ENCODE data around the gene NINL. TPM values are rescaled to one million over a fixed set of nuclear protein-coding genes. Genes with fewer than 3 reads are reported as not detected.

Gene NINL
- total and polyA plus RNA-seq, 4 experiments from 2014 or later: 0.36 to 4.0 (median 3.4) TPM; not detected in 1

GRCh38 chr20:25464501-25465242, 120.7 kb downstream of the NINL start:
- H3K27ac ChIP-seq (ENCODE audit: low read depth, low read length): no peak overlapping the region
- H3K9me3 Mint-ChIP-seq: no peaks in the 10 kb centered on the region
- no peak overlapping the region for H3K4me3 ChIP-seq (ENCODE audit: low read length in 2 of 2)
- DNase-seq: no peak
- H3K36me3 Mint-ChIP-seq: no peaks in the 10 kb centered on the region
- ChIA-PET POLR2A (ENCODE audit: partially characterized antibody) (no interaction called here), CTCF (ENCODE audit: partially characterized antibody) (no interaction called here)
- H3K27me3 ChIP-seq (ENCODE audit: insufficient read depth, low read length): no peaks in the 10 kb centered on the region
- H3K4me1 ChIP-seq (ENCODE audit: insufficient read depth, low read length): no peaks in the 10 kb centered on the region
- no peaks in the 10 kb centered on the region for H3K27me3 Mint-ChIP-seq
- peaks cover 0 to 2% (median under 1%) of the 10 kb centered on the region in 4 donors for H3K4me1 Mint-ChIP-seq
- intact Hi-C loops (cut with micrococcal nuclease): no loop called here
- no peak overlapping the region for H3K27ac Mint-ChIP-seq
- H3K36me3 ChIP-seq (ENCODE audit: insufficient read depth, low read length): no peaks in the 10 kb centered on the region
- H3K9me3 ChIP-seq (ENCODE audit: control insufficient read depth in 1 of 2, low read length in 2 of 2): no peaks in the 10 kb centered on the region
- no peak overlapping the region for H3K4me3 Mint-ChIP-seq

GRCh38 chr20:25461786-25462545, 123.4 kb downstream of the NINL start:
- Mint-ChIP-seq H3K4me3 (no peak overlapping the region), H3K9me3 (no peaks in the 10 kb centered on the region), H3K27ac (peak overlapping the region in 1 of 7 donors; percentile 9), H3K27me3 (no peaks in the 10 kb centered on the region), H3K4me1 (no peaks in the 10 kb centered on the region), H3K36me3 (no peaks in the 10 kb centered on the region)
- POLR2A ChIA-PET (ENCODE audit: partially characterized antibody): no interaction called here
- Histone ChIP-seq H3K4me3 (ENCODE audit: low read length in 2 of 2) (no peak overlapping the region), H3K27ac (ENCODE audit: low read depth, low read length) (no peak overlapping the region), H3K4me1 (ENCODE audit: insufficient read depth, low read length) (no peaks in the 10 kb centered on the region), H3K9me3 (ENCODE audit: control insufficient read depth in 1 of 2, low read length in 2 of 2) (no peaks in the 10 kb centered on the region), H3K27me3 (ENCODE audit: insufficient read depth, low read length) (no peaks in the 10 kb centered on the region), H3K36me3 (ENCODE audit: insufficient read depth, low read length) (no peaks in the 10 kb centered on the region)
- CTCF ChIA-PET (ENCODE audit: partially characterized antibody): no interaction called here
- intact Hi-C loops (cut with micrococcal nuclease): no loop called here
- DNase-seq: no peak

- Histone ChIP-seq H3K36me3 (ENCODE audit: insufficient read depth, low read length) (no peaks in the 10 kb centered on the region), H3K9me3 (ENCODE audit: control insufficient read depth in 1 of 2, low read length in 2 of 2) (no peaks in the 10 kb centered on the region), H3K27me3 (ENCODE audit: insufficient read depth, low read length) (no peaks in the 10 kb centered on the region), H3K27ac (ENCODE audit: low read depth, low read length) (no peak overlapping the region), H3K4me3 (ENCODE audit: low read length in 2 of 2) (no peak overlapping the region), H3K4me1 (ENCODE audit: insufficient read depth, low read length) (no peaks in the 10 kb centered on the region)
- DNase-seq: no peak
- CTCF ChIA-PET (ENCODE audit: partially characterized antibody): no interaction called here
- H3K36me3 Mint-ChIP-seq: no peaks in the 10 kb centered on the region
- no peaks in the 10 kb centered on the region for H3K27me3 Mint-ChIP-seq
- H3K9me3 Mint-ChIP-seq: no peaks in the 10 kb centered on the region
- POLR2A ChIA-PET (ENCODE audit: partially characterized antibody): no interaction called here
- no peak overlapping the region for H3K4me3 Mint-ChIP-seq
- H3K4me1 Mint-ChIP-seq: no peaks in the 10 kb centered on the region
- H3K27ac Mint-ChIP-seq: no peak overlapping the region
- intact Hi-C loops (cut with micrococcal nuclease): no loop called here
These were observed 124.1 kb downstream of the NINL start for GRCh38 chr20:25461281-25461650.

DNA sequence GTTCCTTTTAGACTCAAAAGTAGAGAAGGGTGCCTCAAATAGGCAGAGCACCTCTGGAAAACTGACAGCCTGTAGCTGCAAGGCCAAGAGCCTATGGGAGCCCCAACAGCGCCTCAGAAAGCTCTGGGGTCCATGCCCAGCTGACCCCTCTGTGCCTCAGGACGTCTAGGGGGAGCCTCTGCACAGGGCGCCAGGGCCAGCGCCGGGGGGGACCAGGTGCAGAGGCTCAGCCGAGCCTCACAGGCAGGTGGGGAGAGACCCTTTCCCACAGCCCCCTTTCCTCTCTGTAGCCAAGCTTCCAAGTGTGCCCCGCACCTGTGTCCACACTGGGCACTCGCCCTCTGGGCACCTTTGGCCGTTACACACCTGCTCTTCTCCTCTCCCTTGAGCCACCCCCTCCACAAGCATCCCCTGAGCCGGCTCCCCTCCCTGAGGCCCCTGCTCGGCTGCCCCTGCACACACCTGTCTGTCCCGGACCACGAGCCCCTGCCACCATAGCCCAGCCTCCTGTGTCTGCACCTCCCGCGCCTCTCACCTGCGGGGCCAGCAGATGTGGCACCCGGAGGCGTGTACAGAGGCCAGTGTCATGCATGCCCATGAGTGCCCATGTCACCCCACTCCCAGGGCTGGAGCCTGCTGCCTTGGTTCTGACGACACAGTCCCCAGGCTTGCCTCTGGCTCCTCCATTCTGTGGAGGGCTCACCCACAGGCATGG, 124.6 kb downstream of the NINL start:
- H3K36me3 ChIP-seq (ENCODE audit: insufficient read depth, low read length): no peaks in the 10 kb centered on the region
- Mint-ChIP-seq H3K9me3 (no peaks in the 10 kb centered on the region), H3K4me1 (no peaks in the 10 kb centered on the region), H3K4me3 (no peak overlapping the region), H3K27ac (no peak overlapping the region), H3K36me3 (no peaks in the 10 kb centered on the region), H3K27me3 (no peaks in the 10 kb centered on the region)
- intact Hi-C loops (cut with micrococcal nuclease): no loop called here
- H3K4me1 ChIP-seq (ENCODE audit: insufficient read depth, low read length): no peaks in the 10 kb centered on the region
- H3K4me3 ChIP-seq (ENCODE audit: low read length in 2 of 2): no peak overlapping the region
- no peak for DNase-seq
- no peaks in the 10 kb centered on the region for H3K9me3 ChIP-seq (ENCODE audit: control insufficient read depth in 1 of 2, low read length in 2 of 2)
- ChIA-PET CTCF (ENCODE audit: partially characterized antibody) (interaction anchor here (1.3 kb wide), 1 partner anchor 9 kb away, joined by 4 read pairs; no protein-coding TSS in a partner anchor), POLR2A (ENCODE audit: partially characterized antibody) (no interaction called here)
- H3K27ac ChIP-seq (ENCODE audit: low read depth, low read length): no peak overlapping the region
- H3K27me3 ChIP-seq (ENCODE audit: insufficient read depth, low read length): no peaks in the 10 kb centered on the region

GRCh38 chr20:25459916-25460535, 125.3 kb downstream of the NINL start:
- Histone ChIP-seq H3K36me3 (ENCODE audit: insufficient read depth, low read length) (no peaks in the 10 kb centered on the region), H3K9me3 (ENCODE audit: control insufficient read depth in 1 of 2, low read length in 2 of 2) (no peaks in the 10 kb centered on the region), H3K4me3 (ENCODE audit: low read length in 2 of 2) (no peak overlapping the region), H3K4me1 (ENCODE audit: insufficient read depth, low read length) (no peaks in the 10 kb centered on the region), H3K27me3 (ENCODE audit: insufficient read depth, low read length) (no peaks in the 10 kb centered on the region), H3K27ac (ENCODE audit: low read depth, low read length) (no peak overlapping the region)
- Mint-ChIP-seq H3K27me3 (no peaks in the 10 kb centered on the region), H3K4me3 (no peak overlapping the region), H3K36me3 (no peaks in the 10 kb centered on the region), H3K9me3 (no peaks in the 10 kb centered on the region), H3K27ac (no peak overlapping the region), H3K4me1 (no peaks in the 10 kb centered on the region)
- intact Hi-C loops (cut with micrococcal nuclease): no loop called here
- POLR2A ChIA-PET (ENCODE audit: partially characterized antibody): no interaction called here
- CTCF ChIA-PET (ENCODE audit: partially characterized antibody): interaction anchor here (1.3 kb wide), 1 partner anchor 9 kb away, joined by 4 read pairs; no protein-coding TSS in a partner anchor
- no peak for DNase-seq

GRCh38 chr20:25459111-25459830, 126.1 kb downstream of the NINL start:
- intact Hi-C loops (cut with micrococcal nuclease): no loop called here
- H3K27me3 ChIP-seq (ENCODE audit: insufficient read depth, low read length): no peaks in the 10 kb centered on the region
- Mint-ChIP-seq H3K4me1 (no peaks in the 10 kb centered on the region), H3K27me3 (no peaks in the 10 kb centered on the region), H3K4me3 (no peak overlapping the region), H3K27ac (no peak overlapping the region), H3K9me3 (no peaks in the 10 kb centered on the region), H3K36me3 (no peaks in the 10 kb centered on the region)
- DNase-seq: no peak
- ChIA-PET POLR2A (ENCODE audit: partially characterized antibody) (no interaction called here), CTCF (ENCODE audit: partially characterized antibody) (interaction anchor here (1.3 kb wide), 1 partner anchor 10 kb away, joined by 4 read pairs; no protein-coding TSS in a partner anchor)
- H3K4me3 ChIP-seq (ENCODE audit: low read length in 2 of 2): no peak overlapping the region
- no peaks in the 10 kb centered on the region for H3K4me1 ChIP-seq (ENCODE audit: insufficient read depth, low read length)
- no peaks in the 10 kb centered on the region for H3K36me3 ChIP-seq (ENCODE audit: insufficient read depth, low read length)
- H3K9me3 ChIP-seq (ENCODE audit: control insufficient read depth in 1 of 2, low read length in 2 of 2): no peaks in the 10 kb centered on the region
- no peak overlapping the region for H3K27ac ChIP-seq (ENCODE audit: low read depth, low read length)
